Pons (tissue), 1 donor: ENCODE data around the gene ANKMY1.

Source experiments
- DNase-seq: peaks from one replicate; pipeline ENCODE4 v3.0.0-alpha.2; 2016; ENCODE audit warnings: low spot score

Gene ANKMY1

GRCh38 chr2:240446664-240447175, 111.1 kb downstream of the ANKMY1 start:
- DNase-seq = no peak

- no peak for DNase-seq
Observed at GRCh38 chr2:240445961-240446663, 111.7 kb downstream of the ANKMY1 start.

GRCh38 chr2:240444464-240444863, 113.3 kb downstream of the ANKMY1 start:
- DNase-seq = no peak

GRCh38 chr2:240443891-240444301, 113.9 kb downstream of the ANKMY1 start:
- no peak for DNase-seq

- no peak for DNase-seq
Observed at GRCh38 chr2:240442891-240443715, 114.7 kb downstream of the ANKMY1 start.

GRCh38 chr2:240441993-240442411, 115.8 kb downstream of the ANKMY1 start:
- no peak for DNase-seq

GRCh38 chr2:240441326-240441992, 116.3 kb downstream of the ANKMY1 start:
- DNase-seq = no peak

GRCh38 chr2:240440704-240441320, 117.0 kb downstream of the ANKMY1 start:
- DNase-seq = no peak

- no peak for DNase-seq
Observed at GRCh38 chr2:240440251-240440650, 117.5 kb downstream of the ANKMY1 start.

- no peak for DNase-seq
Observed at GRCh38 chr2:240439698-240440151, 118.1 kb downstream of the ANKMY1 start.

- no peak for DNase-seq
Observed at GRCh38 chr2:240438810-240439697, 118.7 kb downstream of the ANKMY1 start.

- DNase-seq = peak; percentile 75
Observed at GRCh38 chr2:240437861-240438809, 119.7 kb downstream of the ANKMY1 start.

GRCh38 chr2:240437551-240437860, 120.3 kb downstream of the ANKMY1 start:
- no peak for DNase-seq

- DNase-seq = no peak
Observed at GRCh38 chr2:240436683-240437550, 120.9 kb downstream of the ANKMY1 start.

GRCh38 chr2:240435948-240436682, 121.7 kb downstream of the ANKMY1 start:
- no peak for DNase-seq

GRCh38 chr2:240435457-240435947, 122.3 kb downstream of the ANKMY1 start, which contains the start of gene GPC1:
Gene GPC1, plus strand, starts transcription at chr2:240435663. Its CDS starts 256 bp downstream, at chr2:240435919.
- DNase-seq = peak; percentile 56

GRCh38 chr2:240434728-240435456, 122.9 kb downstream of the ANKMY1 start:
- DNase-seq = peak; percentile 60
